ENCODE measurements around the gene COX19. TPM values are rescaled to one million over a fixed set of nuclear protein-coding genes. Genes with fewer than 3 reads are reported as not detected.
"Not testable (repeated sequence)": the region's sequence is repeated elsewhere in the genome, so short reads cannot be mapped to it uniquely, and the experiment has no call there.

Gene COX19
- total RNA-seq, 4 donors from 2014 or later, result 4.7 to 6.5 (median 5.2) TPM

- H3K27me3 ChIP-seq, result peaks cover 10 to 17% (median 11%) of the 10 kb centered on the region in 3 donors
- intact Hi-C loops (cut with DNase I; ENCODE audit: low total_unique reads) (no loop called here), in situ Hi-C loops (cut with MboI; ENCODE audit: low sequenced_read_pairs in 4 of 4) (no loop called here)
- no peak overlapping the region for H3K27ac ChIP-seq
- no peaks in the 10 kb centered on the region for H3K36me3 ChIP-seq
- H3K4me1 ChIP-seq, result no peaks in the 10 kb centered on the region
- no peak for TF ChIP-seq CTCF (IDR thresholded peaks at IDR 0.05 in 4 of 5, conservative IDR thresholded peaks at IDR 0.05 in 1 of 5)
- TF ChIP-seq POLR2A (IDR thresholded peaks at IDR 0.05), result no peak
- no peak overlapping the region for H3K4me3 ChIP-seq
- H3K9me3 ChIP-seq, result no peaks in the 10 kb centered on the region
- ATAC-seq, result no peak
- no peak for DNase-seq
Observed at GRCh38 chr7:944744-945143, 30.6 kb downstream of the COX19 start.

GRCh38 chr7:943793-944192, 31.6 kb downstream of the COX19 start:
- in situ Hi-C loops (cut with MboI; ENCODE audit: low sequenced_read_pairs in 4 of 4); H3K9me3 ChIP-seq; H3K4me3 ChIP-seq; intact Hi-C loops (cut with DNase I; ENCODE audit: low total_unique reads); H3K4me1 ChIP-seq; H3K27ac ChIP-seq; ATAC-seq; H3K36me3 ChIP-seq; DNase-seq: not testable (repeated sequence)
- H3K27me3 ChIP-seq, result peaks cover 7 to 14% (median 12%) of the 10 kb centered on the region in 3 donors

GRCh38 chr7:940599-941408, 34.5 kb downstream of the COX19 start:
- H3K27ac ChIP-seq, result no peak overlapping the region
- H3K4me3 ChIP-seq, result no peak overlapping the region
- DNase-seq, result no peak
- TF ChIP-seq POLR2A (IDR thresholded peaks at IDR 0.05) (no peak), CTCF (IDR thresholded peaks at IDR 0.05 in 4 of 5, conservative IDR thresholded peaks at IDR 0.05 in 1 of 5) (no peak)
- no peaks in the 10 kb centered on the region for H3K9me3 ChIP-seq
- in situ Hi-C loops (cut with MboI; ENCODE audit: low sequenced_read_pairs in 4 of 4), result no loop called here
- no peak for ATAC-seq
- no peaks in the 10 kb centered on the region for H3K4me1 ChIP-seq
- no peaks in the 10 kb centered on the region for H3K36me3 ChIP-seq
- intact Hi-C loops (cut with DNase I; ENCODE audit: low total_unique reads), result no loop called here
- H3K27me3 ChIP-seq, result peaks cover 7 to 15% (median 12%) of the 10 kb centered on the region in 3 donors

- intact Hi-C loops (cut with DNase I; ENCODE audit: low total_unique reads), result no loop called here
Observed at GRCh38 chr7:939843-940242, 35.5 kb downstream of the COX19 start.

More at GRCh38 chr7:939843-940242, 35.5 kb downstream of the COX19 start:
- H3K27me3 ChIP-seq, result peaks cover 7 to 15% (median 12%) of the 10 kb centered on the region in 3 donors
- no peaks in the 10 kb centered on the region for H3K4me1 ChIP-seq
- no peaks in the 10 kb centered on the region for H3K36me3 ChIP-seq
- DNase-seq (no peak), ATAC-seq (no peak)
- H3K9me3 ChIP-seq, result no peaks in the 10 kb centered on the region
- no peak overlapping the region for H3K4me3 ChIP-seq
- in situ Hi-C loops (cut with MboI; ENCODE audit: low sequenced_read_pairs in 4 of 4), result no loop called here
- no peak overlapping the region for H3K27ac ChIP-seq
- TF ChIP-seq POLR2A (IDR thresholded peaks at IDR 0.05) (no peak), CTCF (IDR thresholded peaks at IDR 0.05 in 4 of 5, conservative IDR thresholded peaks at IDR 0.05 in 1 of 5) (no peak)

Data from gastrocnemius medialis (tissue), 4 donors.